Measurements from ENCODE around the gene CC2D2A.
A peak's percentile ranks its signal among the peaks of the same experiment; 100 is the strongest.
"Not testable (repeated sequence)": the region's sequence is repeated elsewhere in the genome, so short reads cannot be mapped to it uniquely, and the experiment has no call there.

CC2D2A gene

DNA sequence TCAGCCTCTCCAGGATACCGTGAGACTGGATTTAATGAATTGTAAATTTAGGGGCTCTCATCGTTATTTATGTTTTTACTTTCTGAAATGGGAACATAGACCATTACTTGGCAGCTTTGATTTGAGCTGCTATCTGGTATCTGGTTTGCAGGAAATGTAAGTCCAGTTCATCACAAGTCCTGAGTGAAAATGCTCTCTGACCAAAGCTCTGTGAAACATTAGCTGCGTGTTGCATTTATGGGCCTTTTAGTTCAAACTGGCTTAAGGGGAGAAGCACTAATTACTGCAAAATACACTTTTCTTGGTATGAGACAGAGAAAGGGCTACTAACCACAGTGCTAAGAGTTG is 420 bp downstream of the CC2D2A start:
- DNase-seq: no peak

DNA sequence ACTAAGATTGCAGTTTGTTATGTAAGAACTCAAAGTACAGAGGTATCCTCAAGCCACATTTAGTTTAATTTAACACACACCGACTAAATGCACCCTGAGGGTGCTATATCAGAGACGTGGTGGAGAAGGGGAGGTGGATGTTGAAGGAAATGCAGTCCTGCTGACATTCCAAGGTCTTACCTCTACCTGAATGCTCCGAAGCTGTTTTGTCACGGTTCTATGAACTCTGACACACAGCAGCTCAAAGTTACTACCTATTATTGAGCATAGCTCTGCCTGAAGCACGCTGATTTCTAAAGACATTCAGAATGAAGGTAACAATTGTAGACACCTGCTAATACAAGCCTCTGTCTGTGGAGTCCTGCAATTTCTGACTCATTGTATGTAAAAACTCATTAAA is 6.7 kb downstream of the CC2D2A start:
- no peak for DNase-seq

DNA sequence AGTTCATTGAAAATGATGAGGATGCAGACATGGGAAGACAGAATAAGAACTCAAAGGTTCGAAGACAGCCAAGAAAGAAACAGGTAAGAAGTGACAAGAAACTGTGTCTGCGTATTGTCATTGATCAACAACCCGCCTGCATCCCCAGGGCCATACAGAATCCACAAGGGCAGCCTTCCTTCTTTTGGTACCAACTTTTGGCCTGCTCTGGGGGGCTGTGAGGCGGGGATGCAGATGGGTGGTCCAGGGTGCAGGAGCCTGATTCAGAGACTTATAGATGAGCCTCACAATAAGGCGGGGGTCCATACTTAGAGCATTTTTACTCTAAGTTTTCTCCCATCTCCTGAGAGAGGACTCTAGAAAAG is 9.0 kb downstream of the CC2D2A start:
- no peak for DNase-seq

DNA sequence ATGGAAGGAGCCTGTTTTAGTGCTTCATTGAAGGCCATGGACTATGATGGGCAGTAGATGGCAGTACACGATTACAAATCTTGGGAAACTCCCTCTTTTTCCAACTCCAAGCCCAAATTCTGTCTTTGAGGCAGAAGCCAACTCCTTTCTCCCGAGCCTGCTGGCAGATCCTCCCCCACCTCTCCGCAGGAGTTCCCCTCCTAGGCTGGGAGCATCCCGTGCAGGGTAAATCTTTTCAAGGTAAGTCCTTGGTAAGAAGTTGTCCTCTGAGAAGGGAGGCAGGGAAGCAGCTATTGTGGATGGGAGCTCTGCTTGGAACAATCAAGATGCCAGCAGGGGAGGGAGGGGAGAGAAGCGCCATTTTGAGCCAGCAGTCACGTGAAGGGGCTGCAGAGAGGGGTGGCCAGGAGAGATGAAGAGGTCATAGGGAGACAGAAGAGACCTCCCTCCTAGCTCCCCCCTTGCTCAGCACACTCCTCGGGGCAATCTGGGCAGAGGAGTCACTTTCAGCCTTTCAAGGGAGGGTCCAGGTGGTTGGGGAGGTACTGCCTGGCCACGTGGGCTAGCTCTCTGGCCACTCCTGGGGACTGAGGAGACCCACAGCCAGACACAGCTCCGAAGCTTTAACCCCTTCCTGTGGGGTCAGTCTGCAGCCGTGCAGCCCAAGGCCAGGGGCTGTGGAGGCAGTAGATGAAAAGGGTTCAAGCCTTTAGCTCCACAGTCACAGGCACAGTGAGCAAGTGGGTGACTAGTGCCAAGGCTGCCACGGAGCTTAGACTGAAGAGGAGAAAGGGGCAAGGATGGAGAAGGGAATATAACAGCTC is 9.6 kb downstream of the CC2D2A start:
- peak; percentile 59 to 84 for DNase-seq

DNA sequence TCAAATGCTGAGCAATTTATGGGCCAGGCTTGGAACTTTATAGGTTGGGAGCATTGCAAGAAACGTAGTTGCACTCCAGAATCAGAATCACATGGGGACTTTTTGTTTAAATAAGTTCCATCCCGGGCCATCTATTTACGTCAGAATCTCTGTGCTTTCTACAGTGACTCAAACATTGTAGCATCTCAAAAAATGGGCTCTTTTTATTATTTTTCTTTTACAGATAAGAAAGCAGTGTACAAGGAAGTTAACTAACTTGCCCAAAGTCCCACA is 10.2 kb downstream of the CC2D2A start:
- DNase-seq: no peak

DNA sequence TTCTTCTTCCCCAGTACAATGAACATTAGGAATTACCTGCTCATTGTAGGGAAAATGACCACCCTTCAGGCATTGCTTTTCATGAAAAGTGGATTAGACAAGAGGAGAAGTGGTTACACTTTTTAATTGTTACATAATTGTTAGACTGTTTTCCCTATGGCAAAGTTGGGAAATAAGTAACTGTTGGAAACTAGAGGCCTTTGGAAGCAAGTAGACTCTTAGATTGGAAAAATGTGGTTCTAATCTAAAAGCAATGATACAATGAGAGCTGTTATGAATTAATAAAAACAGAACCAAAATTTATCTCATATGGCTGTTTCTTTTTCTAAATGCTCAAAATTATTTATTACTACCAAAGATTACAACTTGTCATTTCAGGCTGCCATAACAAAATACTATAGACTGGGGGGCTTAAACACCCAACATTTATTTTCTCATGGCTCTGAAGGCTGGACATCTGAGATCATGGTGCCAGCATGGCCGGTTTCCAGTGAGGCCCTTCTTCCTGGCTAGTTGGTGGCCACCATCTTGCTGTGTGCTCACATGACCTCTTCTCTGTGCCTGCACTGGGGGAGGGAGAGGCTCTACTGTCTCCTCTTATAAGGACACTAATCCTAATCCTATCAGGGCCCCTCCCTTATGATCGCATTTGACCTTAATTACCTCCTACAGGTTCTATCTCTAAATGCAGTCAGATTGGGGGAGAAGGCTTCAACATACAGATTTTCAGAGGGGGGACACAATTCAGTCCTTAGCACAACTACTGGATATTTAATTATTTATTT is 12.5 kb downstream of the CC2D2A start:
- no peak for DNase-seq

DNA sequence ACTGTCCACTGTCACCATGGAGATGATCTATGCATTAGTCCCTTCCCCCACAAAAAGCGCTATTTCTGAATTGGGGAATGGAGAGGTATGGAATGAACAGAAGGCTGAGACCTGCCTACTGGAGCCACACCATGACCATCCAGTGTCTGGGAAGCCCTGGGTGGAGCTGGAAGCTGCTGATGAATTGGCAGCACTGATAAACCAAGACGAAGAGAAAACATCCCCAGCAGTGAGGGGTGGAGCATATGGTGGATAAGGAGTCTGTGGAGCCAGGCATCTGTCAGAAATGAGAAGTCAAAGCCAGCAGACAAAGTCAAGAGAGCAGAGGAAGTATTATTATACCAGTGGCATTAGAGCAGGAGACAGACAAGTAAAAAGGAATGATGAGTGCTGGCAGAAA is 13.2 kb downstream of the CC2D2A start:
- no peak for DNase-seq

DNA sequence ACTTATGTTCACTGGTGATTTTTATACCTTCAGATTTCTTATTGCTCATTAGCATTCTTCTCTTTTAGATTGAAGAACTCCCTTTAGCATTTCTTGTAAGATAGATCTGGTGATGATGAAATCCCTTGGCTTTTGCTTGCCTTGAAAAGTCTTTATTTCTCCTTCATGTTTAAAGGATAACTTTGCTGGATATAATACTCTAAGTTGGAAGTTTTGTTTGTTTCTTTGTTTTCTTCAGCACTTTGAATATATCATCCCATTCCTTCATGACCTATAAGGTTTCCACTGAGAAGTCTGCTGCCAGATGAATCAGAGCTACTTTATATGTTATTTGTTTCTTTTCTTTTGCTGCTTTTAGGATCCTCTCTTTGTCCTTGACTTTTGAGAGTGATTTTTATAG is 18.5 kb downstream of the CC2D2A start:
- no peak for DNase-seq

DNA sequence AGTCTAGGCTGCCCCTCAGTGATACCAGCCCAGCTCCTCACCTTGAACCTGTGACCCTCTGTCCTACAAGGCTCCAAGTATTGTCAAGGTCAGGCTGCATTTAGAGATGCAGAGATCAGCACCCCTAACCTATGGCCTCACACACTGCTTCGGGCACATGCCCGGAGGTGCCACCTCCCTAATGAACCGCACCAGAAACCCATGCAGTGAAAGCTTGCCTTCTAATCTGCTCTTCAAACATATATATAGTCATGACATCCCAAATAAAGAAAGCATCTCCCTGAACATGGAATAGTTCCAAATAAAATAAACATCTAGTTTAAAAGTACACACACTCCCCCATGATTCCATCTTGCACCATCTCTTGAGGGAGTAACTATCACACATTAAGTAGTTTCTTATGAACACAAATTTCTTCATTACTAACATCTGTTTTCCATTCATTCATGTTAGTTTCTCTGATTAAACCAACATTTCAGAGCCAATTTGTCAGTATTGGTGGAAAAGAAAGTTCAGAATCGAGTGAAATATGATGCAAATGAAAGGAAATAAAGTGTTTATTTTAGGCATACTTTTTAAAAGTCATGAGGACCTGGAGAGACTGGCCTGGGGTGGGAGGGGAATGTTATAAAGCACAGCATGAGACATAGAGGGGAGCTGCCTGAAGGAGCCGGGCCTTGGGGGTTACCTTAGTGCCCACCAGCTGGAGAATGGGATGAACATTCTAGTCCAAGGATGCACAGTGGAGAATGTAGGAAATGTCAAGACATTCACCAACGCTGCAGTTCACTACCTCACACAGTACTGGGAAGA is 19.2 kb downstream of the CC2D2A start:
- no peak for DNase-seq

DNA sequence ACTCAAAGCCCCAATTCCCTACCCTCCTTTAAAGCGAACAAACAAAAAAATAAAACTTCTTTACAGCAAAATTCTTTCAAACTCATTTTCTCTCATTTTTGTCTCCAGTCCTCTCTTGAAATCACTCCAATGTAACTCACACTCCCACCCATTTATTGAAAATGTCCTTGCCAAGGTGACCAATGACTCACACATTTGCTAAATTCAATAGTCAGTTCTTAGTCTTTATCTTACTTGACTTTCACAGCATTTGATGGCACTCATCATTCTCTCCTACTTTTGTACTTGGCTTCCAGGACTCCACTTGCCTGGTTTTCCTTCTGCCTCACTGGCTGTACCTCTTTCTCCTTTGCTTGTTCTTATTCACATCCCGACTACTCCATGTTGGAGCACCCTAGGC is 19.9 kb downstream of the CC2D2A start:
- no peak for DNase-seq

DNA sequence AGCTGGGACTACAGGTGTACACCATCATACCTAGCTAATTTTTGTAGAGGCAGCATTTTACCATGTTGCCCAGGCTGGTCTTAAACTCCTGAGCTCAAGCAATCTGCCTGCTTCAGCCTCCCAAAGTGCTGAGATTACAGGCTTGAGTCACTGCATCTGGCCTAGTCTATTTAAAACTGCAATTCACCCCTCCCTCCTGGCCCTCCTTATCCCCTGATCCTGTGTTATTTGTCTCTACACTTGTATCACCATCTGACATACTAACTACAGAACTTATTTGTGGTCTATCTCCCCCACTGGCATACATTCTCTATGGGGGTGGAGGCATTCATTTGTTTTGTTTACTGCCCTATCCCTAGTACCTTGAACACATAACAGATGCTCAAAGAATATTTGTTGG is 23.7 kb downstream of the CC2D2A start:
- DNase-seq: no peak

DNA sequence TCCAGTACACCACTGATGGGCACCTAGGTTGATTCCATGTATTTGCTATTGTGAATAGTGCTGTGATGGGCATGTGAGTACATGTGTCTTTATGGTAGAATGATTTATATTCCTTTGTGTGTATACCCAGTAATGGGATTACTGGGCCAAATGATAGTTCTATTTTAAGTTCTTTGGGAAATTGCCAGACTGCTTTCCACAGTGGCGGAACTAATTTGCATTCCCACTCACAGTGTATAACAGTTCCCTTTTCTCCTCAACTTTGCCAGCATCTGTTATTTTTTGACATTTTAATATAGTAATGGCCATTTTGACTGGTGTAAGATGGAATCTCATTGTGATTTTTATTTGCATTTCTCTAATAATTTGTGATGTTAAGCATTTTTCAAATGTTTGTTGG is 25.9 kb downstream of the CC2D2A start:
- DNase-seq: no peak

DNA sequence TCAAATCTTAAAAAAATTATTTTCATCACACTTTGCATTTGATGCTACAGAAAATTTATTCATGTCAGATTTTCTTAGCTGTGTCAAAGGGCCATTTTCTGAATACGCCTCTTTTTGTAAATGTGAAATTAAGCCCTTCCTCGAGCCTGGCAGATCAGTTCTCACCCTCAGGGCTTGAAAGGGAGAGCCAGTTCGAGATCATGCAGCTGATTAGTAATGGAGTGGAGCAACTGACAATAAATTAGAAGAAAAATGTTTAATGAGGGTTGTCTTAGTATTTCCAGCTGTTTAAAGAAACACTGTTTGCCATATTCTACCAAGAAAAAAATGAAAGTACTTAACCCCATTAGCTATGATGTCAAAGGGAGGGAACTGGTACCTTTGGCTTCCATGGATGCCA is 28.7 kb downstream of the CC2D2A start:
- DNase-seq: no peak

DNA sequence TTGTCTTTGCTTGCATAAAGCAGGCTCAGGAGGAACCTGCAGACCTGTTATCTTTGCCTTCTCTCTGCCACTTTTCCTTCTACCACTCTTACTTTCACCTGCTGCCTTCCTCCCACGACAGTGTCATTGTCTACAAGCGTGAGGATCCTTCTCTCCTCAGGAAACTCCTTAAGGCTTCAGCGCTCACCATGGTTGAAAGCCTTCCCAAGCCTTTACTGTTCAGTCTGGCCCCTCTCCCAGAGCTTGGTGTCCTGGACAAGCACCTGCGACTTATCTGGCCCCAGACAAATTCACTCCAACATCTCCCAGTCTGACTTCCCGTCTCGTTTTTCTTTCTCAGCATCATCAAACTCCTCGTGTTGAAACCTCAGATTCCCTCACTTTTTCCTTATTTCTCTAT is 31.0 kb downstream of the CC2D2A start:
- no peak for DNase-seq

DNA sequence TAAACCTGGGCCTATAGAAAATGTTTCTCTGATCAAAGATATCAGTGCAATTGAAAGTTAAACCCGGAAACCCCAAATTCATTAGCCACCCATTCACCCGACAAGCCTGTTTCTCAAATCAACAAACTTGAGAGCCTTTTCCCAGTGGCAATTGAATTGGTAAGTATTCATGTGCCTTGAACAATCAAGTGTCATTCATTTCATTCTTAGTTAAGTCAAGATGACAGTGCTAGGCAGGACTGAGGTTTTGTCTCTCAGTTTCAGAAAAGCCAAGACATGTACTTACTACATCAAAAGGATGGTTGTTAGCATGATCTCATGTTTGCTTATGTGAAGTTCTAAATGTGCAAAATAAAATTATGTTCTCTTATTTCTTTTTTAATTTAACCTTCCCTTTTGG is 32.3 kb downstream of the CC2D2A start:
- DNase-seq: no peak

DNA sequence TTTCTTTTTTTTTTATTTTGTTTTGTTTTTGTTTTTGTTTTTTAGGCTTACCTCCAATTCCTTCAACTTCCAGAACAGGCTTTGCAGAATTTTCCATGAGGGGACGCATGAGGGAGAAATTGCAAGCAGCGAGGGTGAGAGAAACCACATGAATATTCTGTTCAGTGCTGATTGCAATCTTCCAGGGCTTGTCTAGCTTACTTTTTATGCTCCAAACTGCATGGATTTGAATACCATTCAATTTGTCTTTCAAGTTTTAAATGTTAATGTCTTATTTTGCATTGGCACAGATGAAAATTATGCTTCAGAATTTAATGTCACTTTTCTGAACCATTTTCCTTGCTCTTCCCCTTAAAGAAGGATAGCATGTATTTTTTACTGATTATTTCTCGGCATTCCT is 32.7 kb downstream of the CC2D2A start:
- DNase-seq: no peak

DNA sequence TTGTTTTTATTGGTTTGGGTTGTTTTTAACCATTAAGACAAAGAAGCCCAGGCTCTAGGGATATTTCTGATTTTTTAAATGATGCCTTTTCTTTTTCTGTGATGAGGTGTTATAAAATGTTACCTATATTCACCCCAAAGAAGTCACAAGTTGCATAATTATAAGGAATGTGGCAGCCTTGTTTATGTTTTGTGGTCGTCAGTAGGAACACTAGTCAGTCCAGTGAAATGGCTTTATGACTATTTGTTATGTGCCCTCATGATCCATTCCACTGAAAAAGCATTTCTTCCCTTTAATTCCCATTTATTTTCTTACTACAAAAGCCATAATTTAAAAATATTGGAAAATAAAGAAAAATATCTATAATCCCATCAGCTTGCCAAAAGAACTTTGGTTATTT is 34.4 kb downstream of the CC2D2A start:
- DNase-seq: no peak

DNA sequence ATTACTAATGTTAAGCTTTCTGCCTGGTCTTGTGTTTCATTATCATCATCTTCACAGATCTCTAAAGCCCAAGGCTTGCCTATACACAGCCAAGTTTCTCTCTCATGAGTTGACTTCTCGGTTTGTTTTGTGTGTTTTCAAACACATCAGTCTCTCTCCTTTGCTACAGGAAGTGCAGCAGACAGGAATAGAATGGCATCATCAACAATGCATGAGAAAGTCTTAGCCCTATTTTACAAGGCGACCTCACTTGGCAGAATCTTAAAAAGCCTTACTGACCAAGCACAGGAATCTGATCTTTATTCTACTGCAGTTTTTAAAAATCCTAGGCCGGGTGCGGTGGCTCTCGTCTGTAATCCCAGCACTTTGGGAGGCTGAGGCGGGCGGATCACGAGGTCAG is 36.8 kb downstream of the CC2D2A start:
- DNase-seq: no peak

DNA sequence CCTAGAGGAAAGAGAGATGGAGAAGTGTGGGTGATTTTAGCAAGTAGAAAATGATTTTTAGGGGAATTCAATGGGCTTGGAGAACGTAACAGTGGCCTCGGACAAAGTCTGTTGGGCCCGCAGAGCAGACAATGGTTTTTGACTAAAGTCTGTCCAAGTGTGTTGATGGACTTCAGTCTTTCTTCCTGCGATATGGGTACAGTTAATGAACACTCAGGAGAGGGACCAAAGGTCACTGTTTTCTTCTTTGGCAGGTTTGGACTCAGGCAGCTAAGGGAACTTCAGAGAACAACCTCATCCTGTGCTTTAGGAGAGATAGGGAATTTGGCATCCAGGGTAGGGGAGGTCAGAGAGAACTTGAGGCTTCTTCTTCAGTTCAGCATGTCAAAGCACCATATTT is 38.0 kb downstream of the CC2D2A start:
- no peak for DNase-seq

DNA sequence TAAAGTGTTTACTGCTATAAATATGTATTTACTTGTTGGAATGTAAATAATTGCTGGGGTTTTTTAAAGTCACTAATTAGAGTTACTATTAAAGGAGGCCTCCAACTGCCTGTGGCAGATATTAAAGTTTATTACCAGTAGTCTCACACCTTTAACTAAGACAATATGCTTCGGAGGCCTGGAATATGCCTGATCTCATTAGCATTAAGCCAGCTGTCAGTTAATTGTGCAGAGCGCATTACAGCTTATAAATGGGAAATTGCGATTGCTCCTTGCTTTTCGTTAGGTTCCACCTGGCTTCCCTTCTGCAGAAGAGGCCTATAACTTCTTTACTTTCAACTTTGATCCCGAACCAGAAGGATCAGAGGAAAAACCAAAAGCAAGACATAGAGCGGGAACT is 41.3 kb downstream of the CC2D2A start:
- DNase-seq: no peak

DNA sequence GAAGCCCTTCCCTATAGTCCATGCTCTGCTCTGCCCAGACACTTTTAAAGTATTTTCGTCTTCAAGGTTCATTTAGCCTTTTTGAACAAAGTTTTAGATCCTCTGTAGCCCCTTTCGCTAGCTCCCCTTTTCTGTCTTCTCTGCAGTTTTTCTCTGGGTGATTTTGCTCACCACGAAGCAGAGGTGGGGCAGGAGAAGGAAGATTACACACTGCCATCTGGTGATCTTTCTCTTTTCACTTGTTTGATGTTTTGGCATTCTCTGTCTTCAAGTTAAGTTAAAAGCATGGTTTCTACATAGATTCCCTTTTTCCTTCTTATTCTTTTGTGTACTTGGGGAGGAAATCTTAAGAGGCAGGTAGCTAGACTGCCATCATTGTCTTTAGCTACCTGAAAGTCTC is 43.9 kb downstream of the CC2D2A start:
- DNase-seq: no peak

DNA sequence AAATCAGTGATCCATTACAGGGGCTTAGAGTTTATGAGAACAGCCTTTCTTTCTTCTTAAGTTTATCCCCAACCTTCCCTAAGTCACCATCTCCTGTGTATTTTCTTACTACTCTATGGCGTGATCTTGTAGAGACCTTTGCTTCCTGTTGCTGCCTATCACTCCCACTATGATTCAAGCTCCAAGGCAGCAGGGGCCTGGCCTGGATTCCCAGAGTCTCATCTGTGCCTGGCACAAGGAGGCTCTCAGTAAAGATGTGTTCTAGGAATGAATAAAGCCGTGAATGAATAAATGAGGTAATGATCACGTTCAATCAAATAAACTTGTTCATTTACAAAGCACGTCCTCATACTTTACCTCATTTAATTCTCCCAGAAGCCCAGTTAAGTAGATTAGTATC is 45.4 kb downstream of the CC2D2A start:
- DNase-seq: no peak

DNA sequence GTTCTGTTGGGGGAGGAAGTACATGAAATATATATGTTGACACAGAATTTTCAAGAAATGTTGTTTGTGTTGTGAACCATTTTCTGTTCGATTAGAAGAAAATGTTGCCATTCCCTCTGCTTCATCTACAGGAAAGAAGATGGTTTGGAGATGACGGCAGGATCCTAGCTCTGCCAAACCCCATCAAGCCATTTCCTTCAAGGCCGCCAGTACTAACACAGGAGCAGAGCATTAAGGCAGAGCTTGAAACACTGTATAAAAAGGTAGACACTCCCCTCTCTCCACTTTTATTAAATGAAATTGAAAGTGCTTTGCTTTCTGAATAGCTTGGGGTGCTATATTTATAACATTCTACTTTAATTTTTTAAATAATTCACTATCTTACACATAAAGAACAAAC is 46.8 kb downstream of the CC2D2A start:
- no peak for DNase-seq

DNA sequence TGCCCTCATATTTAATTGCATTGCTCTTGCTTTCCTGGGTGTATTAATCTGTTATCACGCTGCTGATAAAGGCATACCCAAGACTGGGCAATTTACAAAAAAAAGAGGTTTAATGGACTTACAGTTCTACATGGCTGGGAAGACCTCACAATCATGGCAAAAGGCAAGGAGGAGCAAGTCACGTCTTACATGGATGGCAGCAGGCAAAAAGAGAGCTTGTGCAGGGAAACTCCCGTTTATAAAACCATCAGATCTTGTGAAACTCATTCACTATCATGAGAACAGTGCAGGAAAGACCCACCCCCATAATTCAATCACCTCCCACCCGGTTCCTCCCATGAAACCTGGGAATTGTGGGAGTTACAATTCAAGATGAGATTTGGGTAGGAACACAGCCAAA is 48.0 kb downstream of the CC2D2A start:
- not testable (repeated sequence) for DNase-seq

All from SW 1271 (cell line).